RKO (cell line): ENCODE results near the gene DENND5A.
"Not testable (repeated sequence)": the region's sequence is repeated elsewhere in the genome, so short reads cannot be mapped to it uniquely, and the experiment has no call there.

Experiments used
- DNase-seq: peaks from one replicate; pipeline ENCODE4 v3.0.0-alpha.2; 2016; ENCODE audit warnings: low spot score

DENND5A gene

DNA sequence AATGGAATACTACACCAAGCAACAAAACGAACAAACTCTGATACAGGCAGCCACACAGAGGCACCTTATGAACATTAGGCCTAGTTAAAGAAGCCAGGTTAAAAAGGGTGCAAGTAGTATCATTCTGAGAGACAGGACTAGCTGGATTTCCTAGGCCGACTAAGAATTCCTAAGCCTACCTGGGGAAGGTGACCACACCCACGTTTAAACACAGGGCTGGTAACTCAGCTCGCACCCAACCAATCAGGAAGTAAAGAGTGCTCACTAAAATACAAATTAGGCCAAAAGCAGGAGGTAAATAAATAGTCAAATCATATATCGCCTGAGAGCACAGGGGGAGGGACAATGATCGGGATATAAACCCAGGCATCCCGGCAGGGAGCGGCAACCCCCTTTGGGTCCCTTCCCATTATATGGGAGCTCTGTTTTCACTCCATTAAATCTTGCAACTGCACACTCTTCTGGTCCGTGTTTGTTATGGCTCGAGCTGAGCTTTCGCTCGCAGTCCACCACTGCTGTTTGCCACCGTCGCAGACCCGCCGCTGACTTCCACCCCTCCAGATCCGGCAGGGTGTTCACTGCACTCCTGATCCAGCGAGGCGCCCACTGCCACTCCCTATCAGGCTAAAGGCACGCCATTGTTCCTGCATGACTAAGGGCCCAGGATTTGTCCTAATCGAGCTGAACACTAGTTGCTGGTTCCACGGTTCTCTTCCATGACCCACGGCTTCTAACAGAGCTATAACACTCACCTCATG lies 167.8 kb downstream of the DENND5A start:
- DNase-seq: not testable (repeated sequence)

DNA sequence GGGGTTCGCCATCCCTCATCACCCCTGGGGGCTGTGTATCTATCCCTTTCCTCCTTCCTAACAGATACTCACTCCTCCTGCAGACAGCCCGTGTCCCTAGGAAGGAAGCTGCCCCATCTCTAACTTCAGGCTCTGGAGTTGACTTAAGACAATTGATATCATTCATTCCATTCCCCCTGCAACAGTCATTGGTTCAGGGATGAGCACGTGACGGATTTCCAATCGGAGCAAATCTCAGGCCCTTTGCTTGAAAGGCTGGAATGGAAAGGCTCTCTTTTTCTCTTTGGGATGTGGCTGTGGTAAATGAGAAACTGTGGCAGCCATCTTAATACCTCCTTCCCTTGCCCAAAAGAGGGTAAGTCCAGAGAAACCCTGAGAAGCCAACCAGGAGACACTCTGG lies 168.7 kb downstream of the DENND5A start:
- DNase-seq: no peak

DNA sequence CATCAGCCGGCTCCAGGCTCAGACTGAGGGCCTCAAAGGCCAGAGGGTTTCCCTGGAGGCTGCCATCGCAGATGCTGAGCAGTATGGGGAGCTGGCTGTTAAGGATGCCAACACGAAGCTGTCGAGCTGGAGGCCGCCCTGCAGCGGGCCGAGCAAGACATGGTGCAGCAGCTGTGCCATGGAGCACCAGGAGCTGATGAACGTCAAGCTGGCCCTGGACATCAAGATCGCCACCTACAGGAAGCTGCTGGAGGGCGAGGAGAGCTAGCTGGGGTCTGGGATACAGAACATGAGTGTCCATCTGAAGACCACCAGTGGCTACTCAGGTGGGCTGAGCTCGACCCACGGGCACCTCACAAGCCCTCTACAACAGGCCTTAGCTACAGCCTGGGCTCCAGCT lies 169.7 kb downstream of the DENND5A start:
- no peak for DNase-seq

DNA sequence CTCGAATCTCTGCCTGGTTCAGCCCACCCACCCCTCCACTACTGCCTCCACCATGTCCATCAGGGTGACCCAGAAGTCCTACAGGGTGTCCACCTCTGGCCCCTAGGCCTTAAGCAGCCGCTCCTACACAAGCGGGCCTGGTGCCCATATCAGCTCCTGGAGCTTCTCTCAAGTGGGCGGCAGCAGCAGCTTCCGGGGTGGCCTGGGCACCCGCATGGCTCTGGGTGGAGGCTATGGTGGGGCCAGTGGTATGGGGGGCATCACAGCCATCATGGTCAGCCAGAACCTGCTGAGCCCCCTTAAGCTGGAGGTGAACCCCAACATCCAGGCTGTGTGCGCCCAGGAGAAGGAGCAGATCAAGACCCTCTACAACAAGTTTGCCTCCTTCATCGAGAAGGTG lies 170.7 kb downstream of the DENND5A start:
- DNase-seq: no peak

DNA sequence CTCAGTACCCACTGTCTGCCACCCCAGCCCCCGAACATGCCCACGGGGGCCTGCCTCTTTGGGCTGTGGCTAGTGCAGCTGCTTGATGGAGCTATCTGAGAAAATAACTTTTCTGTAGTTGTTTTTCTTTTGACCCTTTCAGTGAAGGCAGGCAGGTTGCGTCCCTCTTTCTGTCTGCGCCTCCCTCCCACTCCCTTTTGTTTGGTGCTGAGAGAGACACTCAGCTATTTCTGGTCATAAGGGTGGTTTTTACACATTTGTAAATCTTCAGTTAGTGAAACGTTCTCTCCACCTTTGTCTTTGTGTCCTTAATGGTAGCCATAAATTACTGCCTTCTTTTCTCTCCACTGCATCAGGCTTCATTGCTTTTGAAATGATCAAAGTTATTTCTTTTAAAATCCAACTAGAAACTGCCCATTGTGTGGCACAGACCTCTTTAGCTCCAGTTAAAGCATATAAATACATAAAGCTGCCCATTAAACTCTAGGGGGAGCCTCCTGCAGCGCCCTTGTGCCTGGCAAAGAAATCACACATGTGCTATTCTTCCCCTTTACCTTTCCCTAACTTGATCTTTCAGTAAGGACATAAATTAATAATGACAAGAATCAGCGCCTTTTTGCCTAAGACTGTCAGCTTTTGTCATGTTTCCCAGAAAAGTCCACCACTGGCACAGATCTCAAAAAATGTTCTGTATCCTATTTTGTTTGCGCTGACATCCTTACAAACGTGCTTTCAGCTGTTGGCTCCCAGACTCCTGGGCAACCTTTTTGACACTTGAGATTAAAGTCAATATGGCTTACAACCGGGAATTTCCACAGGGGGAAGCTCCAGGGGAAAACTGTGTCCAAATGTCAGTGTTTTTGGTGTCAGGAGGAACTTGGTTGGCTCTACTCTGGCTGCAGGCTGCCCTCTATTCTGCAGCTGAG lies 172.0 kb downstream of the DENND5A start:
- peak; percentile 20 for DNase-seq

DNA sequence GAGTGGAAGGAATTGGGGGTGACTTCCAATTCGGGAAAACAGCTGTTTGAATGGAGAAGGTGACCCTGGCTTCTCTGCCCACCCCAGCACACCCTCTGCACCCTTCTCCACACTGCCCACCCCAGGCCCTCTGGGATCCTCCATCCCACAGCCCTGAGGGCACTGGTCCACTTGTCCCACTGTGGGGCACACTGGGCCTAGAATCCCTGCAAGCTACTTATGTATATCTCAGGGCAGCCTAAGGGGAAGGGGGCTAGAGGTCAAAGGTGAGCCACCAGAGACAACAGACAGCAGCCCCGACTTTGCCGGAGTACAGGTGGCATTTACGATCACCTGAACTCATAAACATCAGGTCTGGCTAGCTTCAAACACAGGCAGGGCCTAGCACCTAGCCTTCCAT lies 173.1 kb downstream of the DENND5A start:
- no peak for DNase-seq

DNA sequence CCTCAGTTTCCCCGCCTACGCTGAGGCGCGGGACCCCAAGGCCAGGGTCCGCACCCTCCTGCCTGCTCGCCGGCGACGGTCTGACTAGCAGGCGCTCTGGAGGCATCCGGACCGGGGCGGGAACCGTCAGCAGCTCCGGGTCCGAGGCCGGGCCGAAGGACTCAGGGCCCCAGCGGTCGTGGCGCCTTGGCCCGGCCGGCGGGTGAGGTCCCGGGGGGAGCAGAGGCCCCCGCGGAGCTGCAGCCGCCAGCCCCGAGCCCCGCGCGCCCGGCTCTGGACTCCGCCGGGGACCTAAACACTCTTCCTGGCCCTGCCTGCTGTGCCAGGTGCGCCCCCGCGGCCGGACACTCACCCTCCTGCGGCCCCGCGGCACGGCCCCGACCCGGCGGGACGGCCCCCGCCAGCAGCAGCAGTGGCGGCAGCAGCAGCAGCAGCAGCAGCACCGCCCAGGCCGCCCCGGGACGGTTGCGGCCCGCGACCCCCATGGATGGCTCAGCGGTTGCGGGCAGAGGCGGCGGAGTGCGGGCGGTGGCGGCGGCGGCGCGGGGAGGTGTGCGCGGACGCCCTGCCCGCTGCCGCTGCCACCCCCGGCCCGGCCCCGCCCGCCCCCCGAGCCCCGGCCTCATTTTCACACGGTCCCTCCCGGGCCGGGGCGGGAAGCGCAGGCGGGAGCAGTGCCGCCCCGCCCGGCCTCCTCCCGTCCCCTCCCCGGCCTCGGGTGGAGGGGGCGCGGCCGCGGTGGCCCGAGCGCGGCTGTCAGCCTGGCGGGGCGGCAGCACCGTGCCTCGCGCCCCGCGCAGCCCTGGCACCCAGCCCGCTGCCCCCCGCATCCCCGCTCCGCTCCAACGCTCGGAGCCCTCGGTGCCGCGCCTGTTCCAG lies 173.9 kb downstream of the DENND5A start, which contains the start of gene SCUBE2:
Gene SCUBE2, minus strand, starts transcription at position 556 of the 879 bp plus-strand sequence. Its CDS starts 71 bp downstream, at position 485.
- DNase-seq: no peak

DNA sequence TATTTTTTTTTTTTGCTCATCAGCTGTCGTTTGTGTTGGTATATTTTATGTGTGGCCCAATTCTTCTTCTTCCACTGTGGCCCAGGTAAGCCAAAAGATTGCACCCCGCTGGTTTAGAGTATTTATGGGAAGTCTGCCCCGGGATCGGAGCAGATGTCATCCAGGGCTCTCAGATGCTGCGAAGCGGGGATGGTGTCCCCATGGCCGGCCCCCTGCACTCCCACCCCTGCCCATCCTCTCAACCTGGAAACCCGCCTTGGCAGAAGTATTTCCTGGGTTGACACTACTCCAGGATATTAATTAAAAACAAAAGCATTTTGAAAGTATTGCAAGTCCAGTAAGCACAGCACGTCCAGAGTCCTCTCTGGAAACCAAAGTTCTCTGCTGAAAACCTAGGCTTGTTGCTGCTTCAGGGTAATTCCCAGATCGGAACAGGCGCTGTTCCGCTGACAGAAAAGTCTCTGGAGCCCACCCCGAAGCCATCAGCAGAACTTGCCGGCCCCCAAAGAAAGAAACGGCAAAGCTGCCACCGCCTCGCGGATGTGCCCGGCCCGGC lies 174.6 kb downstream of the DENND5A start:
- no peak for DNase-seq

DNA sequence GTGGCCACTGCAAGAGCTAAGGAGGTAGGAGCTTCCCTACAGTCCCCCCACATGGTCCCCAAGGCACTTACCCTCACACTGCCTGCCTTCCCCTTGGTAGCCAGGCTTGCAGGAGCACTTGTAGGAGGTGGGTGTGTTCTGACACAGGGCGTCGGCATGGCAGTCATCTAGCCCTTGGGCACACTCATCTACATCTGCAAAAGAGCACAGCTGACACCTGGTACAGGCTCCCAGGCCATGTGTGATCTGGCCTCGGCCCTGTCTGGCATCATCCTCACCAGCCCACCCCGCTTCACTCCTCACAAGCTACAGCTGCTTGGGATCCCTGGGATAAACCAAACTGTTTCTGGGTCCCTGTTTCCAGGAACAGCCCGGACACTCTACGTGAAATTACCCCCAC lies 175.5 kb downstream of the DENND5A start:
- DNase-seq: no peak

DNA sequence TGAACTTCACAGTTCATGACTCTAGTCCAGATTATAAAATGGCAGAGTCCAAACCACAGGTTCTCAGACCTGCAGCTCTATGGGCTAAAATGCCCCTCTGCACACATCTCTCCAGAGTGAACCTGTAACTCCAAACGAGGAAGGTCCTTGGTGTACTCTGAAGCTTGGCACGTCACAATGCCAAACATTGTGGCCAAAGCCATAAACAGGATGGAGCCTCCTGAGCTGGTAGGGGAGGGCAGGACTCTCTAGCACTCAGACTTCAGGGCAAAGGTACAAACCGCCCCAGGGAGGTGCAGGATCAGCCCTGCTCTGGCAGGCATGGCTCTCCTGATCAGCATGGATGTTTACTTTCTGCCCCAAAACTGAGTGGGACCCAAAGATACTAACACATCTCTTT lies 176.1 kb downstream of the DENND5A start:
- no peak for DNase-seq
